Activated naive CD8-positive, alpha-beta T cell treated with anti-CD3 and anti-CD28 coated beads, Interleukin-2, amount 50 U/mL, for 16 hours (primary cell): ENCODE measurements around the gene KIR3DL2.
"Not testable (repeated sequence)": the region's sequence is repeated elsewhere in the genome, so short reads cannot be mapped to it uniquely, and the experiment has no call there.

Source experiments
- DNase-seq: peaks from one replicate; pipeline ENCODE4 v3.0.0-alpha.2; 2020; ENCODE audit warnings: low read depth, low spot score

KIR3DL2 gene

GRCh38 chr19:54850061-54850640 lies at the start of gene KIR3DL2:
TSS of gene KIR3DL2 (plus strand) at chr19:54850443. CDS start at chr19:54850476, 33 bp downstream.
- not testable (repeated sequence) for DNase-seq

- DNase-seq = no peak
Observed at GRCh38 chr19:54803410-54803809, 46.8 kb upstream of the KIR3DL2 start, which contains the start of gene KIR2DL4. TSS of gene KIR2DL4 (plus strand) at chr19:54803610. CDS start at chr19:54803652, 42 bp downstream.

DNA sequence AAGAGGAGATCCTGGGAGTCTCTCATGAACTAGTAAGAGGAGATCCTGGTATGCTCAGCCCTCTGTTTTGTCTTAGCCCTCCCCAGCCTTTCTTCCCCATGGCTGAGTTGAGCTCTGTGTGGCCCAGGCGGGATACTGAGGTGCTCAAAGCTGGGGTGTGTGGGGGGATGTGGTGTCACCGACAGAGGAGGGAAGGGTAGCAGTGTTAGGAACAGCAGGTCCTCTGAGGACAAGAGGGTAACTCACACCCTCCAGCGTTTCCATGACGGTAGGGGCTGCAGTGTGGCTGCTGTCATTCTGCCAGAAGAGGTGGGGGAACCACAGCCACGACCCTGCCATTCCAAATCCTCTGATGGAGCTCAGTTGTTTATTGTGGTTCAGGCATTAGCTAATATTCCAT lies 46.1 kb upstream of the KIR3DL2 start:
- DNase-seq = no peak

GRCh38 chr19:54804571-54804970 lies 45.7 kb upstream of the KIR3DL2 start:
- no peak for DNase-seq

GRCh38 chr19:54805665-54806515 lies 44.4 kb upstream of the KIR3DL2 start:
- no peak for DNase-seq

DNA sequence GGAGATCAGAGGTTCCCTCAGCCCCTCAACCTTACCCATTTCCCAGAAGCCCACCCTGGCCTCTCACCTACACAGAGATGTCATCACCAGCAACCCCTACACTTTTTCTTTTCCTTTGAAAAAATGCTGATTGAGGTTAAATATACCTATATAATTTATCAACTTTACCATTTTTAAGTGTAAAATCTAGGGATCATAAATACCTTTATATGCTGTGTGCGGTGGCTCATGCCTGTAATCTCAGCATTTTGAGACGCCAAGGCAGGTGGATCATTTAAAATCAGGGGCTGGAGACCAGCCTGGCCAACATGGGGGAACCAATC lies 43.8 kb upstream of the KIR3DL2 start:
- no peak for DNase-seq

DNA sequence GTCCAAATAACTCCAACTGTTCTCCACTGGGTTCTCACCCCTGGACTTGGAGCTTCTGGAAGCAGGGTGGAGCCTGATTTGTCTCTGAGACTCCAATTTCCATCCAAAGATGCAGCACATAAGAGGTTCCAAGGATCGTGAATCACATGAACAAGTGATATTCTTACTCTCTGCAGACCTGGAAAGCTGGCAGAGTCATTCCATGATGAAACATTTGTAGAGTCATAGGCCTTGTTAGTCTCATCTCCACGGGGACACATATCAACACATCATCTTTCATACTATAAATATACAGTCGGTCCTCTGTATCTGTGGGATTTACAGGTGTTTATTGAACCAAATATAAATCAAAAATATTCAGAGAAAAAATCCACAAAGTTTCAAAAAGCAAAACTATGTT lies 35.7 kb upstream of the KIR3DL2 start:
- not testable (repeated sequence) for DNase-seq

GRCh38 chr19:54816251-54816650 lies 34.0 kb upstream of the KIR3DL2 start, which contains the start of gene KIR3DL1:
TSS of gene KIR3DL1 (plus strand) at chr19:54816468.
- DNase-seq = not testable (repeated sequence)

DNA sequence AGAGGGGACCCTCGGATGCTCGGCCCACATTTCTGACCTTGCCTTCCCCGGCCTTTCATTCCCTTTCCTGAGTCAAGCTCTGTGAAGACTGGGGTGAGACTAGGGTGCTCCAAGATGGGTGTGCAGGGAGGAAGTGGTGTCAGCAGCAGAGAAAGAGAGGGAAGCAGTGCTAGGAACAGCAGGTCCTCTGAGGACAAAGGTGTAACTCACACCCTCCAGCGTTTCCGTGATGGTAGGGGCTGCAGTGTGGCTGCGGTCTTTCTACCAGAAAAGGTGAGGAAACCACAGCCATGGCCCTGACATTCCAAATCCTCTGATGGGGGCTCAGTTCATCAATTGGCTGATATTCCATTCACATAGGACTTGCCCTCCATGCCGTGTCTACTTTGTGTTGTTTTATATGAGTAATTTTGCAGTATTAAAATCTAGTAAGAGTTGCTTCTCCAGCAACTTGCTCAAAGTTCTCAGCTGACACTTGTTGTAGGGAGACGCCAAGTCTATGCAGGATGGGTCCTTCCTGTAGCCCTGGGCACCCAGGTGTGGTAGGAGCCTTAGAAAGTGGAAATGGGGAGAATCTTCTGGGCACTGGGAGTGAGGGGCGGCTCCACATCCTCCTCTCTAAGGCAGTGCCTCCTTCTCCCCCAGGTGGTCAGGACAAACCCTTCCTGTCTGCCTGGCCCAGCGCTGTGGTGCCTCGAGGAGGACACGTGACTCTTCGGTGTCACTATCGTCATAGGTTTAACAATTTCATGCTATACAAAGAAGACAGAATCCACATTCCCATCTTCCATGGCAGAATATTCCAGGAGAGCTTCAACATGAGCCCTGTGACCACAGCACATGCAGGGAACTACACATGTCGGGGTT lies 32.3 kb upstream of the KIR3DL2 start:
- DNase-seq = no peak

- not testable (repeated sequence) for DNase-seq
Observed at GRCh38 chr19:54824416-54824815, 25.8 kb upstream of the KIR3DL2 start.

DNA sequence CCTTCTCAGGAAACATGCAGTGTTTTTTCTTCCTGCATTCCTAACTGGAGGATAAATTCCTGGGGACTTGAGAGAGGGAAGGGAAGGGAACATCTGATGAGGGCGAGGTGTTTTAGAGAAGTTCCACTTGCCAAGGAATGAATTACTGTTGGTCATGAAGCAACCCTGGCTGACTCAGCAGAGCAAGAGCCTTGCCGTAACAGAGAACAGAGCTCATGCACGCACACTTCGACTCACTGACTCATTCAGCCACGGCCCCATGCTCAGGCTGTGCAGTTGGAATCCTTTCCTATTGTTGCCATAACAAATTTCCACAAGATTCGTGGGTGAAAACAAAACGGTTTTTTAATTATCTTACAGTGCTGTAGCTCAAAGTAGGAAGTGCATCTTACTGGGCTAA lies 24.9 kb upstream of the KIR3DL2 start:
- not testable (repeated sequence) for DNase-seq

GRCh38 chr19:54828064-54828463 lies 22.2 kb upstream of the KIR3DL2 start:
- DNase-seq = not testable (repeated sequence)

DNA sequence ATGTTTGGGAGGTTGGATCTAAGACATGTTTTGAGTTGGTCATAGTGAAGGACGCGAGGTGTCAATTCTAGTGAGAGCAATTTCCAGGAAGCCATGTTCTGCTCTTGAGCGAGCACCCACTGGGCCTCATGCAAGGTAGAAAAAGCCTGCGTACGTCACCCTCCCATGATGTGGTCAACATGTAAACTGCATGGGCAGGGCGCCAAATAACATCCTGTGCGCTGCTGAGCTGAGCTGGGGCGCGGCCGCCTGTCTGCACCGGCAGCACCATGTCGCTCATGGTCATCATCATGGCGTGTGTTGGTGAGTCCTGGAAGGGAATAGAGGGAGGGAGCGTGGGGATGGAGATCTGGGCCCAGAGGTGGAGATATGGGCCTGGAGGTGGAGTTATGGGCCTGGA lies 17.7 kb upstream of the KIR3DL2 start, which contains the start of gene KIR2DS4:
TSS of gene KIR2DS4 (plus strand) at position 181 of the 400 bp plus-strand sequence.
- DNase-seq = not testable (repeated sequence)

DNA sequence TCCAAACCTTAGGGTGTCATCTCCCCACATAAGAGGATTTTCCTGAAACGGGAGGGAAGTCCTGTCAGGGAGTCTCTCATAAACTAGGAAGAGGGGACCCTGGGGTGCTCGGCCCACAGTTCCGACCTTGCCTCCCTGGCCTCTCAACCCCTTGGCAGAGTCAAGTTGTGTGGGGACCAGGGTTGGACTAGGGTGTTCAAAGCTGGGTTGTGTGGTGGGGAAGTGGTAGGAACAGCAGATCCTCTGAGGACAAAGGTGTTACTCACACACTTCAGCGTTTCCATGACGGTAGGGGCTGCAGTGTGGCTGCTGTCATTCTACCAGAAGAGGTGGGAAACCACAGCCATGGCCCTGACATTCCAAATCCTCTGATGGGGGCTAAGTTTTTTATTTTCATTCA lies 15.1 kb upstream of the KIR3DL2 start:
- not testable (repeated sequence) for DNase-seq

DNA sequence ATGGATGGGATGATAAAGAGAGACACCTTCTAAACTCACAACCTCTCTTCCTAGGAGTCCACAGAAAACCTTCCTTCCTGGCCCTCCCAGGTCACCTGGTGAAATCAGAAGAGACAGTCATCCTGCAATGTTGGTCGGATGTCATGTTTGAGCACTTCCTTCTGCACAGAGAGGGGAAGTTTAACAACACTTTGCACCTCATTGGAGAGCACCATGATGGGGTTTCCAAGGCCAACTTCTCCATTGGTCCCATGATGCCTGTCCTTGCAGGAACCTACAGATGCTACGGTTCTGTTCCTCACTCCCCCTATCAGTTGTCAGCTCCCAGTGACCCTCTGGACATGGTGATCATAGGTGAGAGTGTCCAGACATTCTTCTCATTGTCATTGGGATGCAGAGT lies 12.7 kb upstream of the KIR3DL2 start:
- DNase-seq = not testable (repeated sequence)

DNA sequence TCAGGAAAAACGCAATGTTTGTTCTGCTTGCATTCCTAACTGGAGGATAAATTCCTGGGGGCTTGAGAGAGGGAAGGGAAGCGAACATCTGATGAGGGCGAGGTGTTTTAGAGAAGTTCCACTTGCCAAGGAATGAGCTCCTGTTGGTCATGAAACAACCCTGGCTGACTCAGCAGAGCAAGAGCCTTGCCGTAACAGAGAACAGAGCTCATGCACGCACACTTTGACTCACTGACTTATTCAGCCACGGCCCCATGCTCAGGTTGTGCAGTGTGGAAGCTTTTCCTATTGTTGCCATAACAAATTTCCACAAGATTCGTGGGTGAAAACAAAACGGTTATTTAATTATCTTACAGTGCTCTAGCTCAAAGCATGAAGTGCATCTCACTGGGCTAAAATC lies 7.1 kb upstream of the KIR3DL2 start:
- DNase-seq = not testable (repeated sequence)

GRCh38 chr19:54850930-54851329 lies 687 bp downstream of the KIR3DL2 start:
- DNase-seq = no peak

DNA sequence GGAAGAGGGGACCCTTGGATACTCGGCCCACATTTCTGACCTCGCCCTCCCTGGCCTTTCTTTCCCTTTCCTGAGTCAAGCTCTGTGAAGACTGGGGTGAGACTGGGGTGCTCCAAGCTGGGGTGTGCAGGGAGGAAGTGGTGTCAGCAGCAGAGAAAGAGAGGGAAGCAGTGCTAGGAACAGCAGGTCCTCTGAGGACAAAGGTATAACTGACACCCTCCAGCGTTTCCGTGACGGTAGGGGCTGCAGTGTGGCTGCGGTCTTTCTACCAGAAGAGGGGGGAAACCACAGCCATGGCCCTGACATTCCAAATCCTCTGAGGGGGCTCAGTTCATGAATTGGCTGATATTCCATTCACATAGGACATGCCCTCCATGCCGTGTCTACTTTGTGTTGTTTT lies 1.1 kb downstream of the KIR3DL2 start:
- no peak for DNase-seq

DNA sequence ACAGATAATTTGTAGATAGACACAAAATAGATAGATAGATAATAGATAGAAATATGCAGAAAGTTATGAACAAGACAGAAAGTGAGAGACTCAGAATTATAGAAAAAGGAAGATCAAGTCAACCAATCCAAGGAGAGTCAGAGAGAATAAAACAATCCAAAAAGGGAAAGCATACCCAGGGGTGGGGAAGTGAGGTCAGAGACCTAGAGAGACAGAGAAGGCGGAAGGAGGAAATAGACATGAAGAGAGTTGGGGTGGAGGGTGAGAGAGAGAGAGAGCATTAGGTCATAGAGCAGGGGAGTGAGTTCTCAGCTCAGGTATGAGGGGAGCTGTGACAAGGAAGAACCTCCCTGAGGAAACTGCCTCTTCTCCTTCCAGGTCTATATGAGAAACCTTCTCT lies 5.0 kb downstream of the KIR3DL2 start:
- DNase-seq = not testable (repeated sequence)

- not testable (repeated sequence) for DNase-seq
Observed at GRCh38 chr19:54858476-54858875, 8.2 kb downstream of the KIR3DL2 start.

GRCh38 chr19:54859421-54859820 lies 9.2 kb downstream of the KIR3DL2 start:
- not testable (repeated sequence) for DNase-seq

DNA sequence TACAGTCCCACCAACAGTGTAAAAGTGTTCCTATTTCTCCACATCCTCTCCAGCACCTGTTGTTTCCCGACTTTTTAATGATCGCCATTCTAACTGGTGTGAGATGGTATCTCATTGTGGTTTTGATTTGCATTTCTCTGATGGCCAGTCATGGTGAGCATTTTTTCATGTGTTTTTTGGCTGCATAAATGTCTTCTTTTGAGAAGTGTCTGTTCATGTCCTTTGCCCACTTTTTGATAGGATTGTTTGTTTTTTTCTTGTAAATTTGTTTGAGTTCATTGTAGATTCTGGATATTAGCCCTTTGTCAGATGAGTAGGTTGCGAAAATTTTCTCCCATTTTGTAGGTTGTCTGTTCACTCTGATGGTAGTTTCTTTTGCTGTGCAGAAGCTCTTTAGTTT lies 13.2 kb downstream of the KIR3DL2 start:
- DNase-seq = not testable (repeated sequence)
